Ectodermal cell (in vitro differentiated cells): Measurements from ENCODE around the gene MUC4.
"Not testable (repeated sequence)": the region's sequence is repeated elsewhere in the genome, so short reads cannot be mapped to it uniquely, and the experiment has no call there.

ENCODE experiments used
- H3K27ac ChIP-seq: 2 replicates; pipeline ENCODE4 v1.7.0; 2013; ENCODE audit warnings: mild to moderate bottlenecking, low read depth, low read length; ENCODE audit not compliant: insufficient read depth, poor library complexity, severe bottlenecking
- H3K27me3 ChIP-seq: 2 replicates; pipeline ENCODE4 v1.7.0; 2013; ENCODE audit warnings: mild to moderate bottlenecking, low read length; ENCODE audit not compliant: insufficient read depth, control insufficient read depth, poor library complexity, severe bottlenecking
- H3K36me3 ChIP-seq: one replicate; pipeline ENCODE4 v1.7.0; 2013; ENCODE audit warnings: low read length; ENCODE audit not compliant: control insufficient read depth, insufficient read depth
- H3K4me1 ChIP-seq: one replicate; pipeline ENCODE4 v1.7.0; 2013; ENCODE audit warnings: low read length; ENCODE audit not compliant: control insufficient read depth, insufficient read depth
- H3K4me3 ChIP-seq: 2 replicates; pipeline ENCODE4 v1.7.0; 2013; ENCODE audit warnings: low read depth, low read length, control low read depth; ENCODE audit not compliant: insufficient read depth
- H3K9me3 ChIP-seq: 2 replicates; pipeline ENCODE4 v1.7.0; 2013; ENCODE audit warnings: mild to moderate bottlenecking, low read length, moderate library complexity; ENCODE audit not compliant: control insufficient read depth
- WGBS, 2 experiments: methylation state at CpG; one replicate each; pipeline ENCODE4 v1.1.7; 2013; ENCODE audit warnings: missing lambda C conversion rate in 2 of 2; 5-methylcytosine and 5-hydroxymethylcytosine counted together

Gene MUC4

DNA sequence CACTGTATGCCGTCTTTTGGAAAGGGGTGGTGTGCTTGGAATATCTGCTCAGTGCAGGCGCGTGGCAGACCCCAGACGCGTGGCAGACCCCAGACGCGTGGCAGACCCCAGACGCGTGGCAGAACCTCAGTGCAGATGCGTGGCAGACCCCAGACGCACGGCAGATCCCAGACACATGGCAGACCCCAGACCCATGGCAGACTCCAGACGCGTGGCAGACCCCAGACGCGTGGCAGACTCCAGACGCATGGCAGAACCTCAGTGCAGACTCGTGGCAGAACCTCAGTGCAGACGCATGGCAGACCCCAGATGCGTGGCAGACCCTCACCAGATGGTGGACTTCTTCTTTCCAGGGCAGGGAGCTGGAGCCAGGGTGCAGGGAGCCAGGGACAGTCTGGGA is 637 bp upstream of the MUC4 start:
- no peak overlapping the region for H3K4me3 ChIP-seq
- no peaks in the 10 kb centered on the region for H3K36me3 ChIP-seq
- peaks cover 3% of the 10 kb centered on the region for H3K27me3 ChIP-seq
- peaks cover 25% of the 10 kb centered on the region for H3K4me1 ChIP-seq
- no peaks in the 10 kb centered on the region for H3K9me3 ChIP-seq
- WGBS, 2 experiments: 91 to 92% methylated on average over 20 of the region's 20 CpGs
- no peak overlapping the region for H3K27ac ChIP-seq

DNA sequence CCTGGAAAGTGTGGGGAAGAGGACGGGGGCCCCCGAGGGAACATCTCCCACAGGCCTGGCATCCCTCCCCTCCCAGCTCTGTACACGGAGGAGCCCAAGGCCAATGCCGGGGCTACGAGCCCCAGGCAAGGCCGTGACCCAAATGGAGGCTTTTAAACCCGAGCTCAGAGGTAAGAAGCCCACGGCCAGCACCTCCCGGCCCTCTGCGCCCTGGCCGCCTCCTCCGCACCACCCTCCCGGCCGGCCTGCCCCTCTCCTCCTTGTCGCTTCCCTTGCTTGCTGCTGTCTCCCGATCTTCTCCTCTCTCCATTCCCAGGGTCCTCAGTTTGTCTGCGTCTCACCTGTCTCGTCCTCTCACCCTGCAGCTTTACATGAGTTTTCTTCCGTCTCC is 1.3 kb downstream of the MUC4 start:
- no peaks in the 10 kb centered on the region for H3K9me3 ChIP-seq
- H3K4me3 ChIP-seq: no peak overlapping the region
- no peak overlapping the region for H3K27ac ChIP-seq
- peaks cover 3% of the 10 kb centered on the region for H3K27me3 ChIP-seq
- WGBS, 2 experiments: 77 to 78% methylated on average over 19 of the region's 19 CpGs
- H3K4me1 ChIP-seq: peaks cover 33% of the 10 kb centered on the region
- H3K36me3 ChIP-seq: no peaks in the 10 kb centered on the region

DNA sequence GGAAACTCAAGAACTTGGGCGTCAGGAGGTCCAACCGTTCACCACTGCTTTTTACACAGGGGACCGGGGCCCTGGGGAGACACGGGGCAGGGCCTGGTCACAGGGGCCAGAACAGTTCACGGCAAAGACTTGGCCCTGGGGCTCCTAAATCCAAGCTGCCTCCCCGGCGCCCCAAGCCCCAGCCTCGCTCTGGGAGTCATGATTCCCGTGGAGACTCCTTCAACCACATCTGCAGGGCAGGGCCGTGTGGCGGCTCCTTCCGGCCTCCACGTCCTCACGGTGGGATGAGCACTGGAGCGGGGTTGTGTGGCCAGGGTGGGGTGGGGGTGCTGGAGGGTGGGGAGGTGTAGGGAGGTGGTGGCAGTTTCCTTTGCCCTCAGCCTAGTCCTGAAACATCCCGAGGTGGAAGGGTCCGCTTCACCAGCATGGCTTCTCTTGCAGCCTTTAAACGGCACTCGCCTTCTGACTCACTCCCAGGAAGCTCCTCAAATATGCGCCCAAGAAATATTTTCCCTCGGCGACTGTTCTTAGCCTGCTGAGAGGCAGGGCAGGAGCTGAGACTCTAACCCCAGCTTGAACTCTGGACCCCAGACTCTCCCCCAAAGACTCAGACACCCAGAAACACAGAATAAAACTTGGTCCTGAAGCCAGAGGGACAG is 1.8 kb downstream of the MUC4 start:
- Histone ChIP-seq H3K4me3 (no peak overlapping the region), H3K27ac (no peak overlapping the region), H3K9me3 (no peaks in the 10 kb centered on the region), H3K4me1 (peaks cover 33% of the 10 kb centered on the region), H3K27me3 (peaks cover 3% of the 10 kb centered on the region), H3K36me3 (no peaks in the 10 kb centered on the region)
- 84 to 88% methylated on average over 22 of the region's 22 CpGs for WGBS, 2 experiments

DNA sequence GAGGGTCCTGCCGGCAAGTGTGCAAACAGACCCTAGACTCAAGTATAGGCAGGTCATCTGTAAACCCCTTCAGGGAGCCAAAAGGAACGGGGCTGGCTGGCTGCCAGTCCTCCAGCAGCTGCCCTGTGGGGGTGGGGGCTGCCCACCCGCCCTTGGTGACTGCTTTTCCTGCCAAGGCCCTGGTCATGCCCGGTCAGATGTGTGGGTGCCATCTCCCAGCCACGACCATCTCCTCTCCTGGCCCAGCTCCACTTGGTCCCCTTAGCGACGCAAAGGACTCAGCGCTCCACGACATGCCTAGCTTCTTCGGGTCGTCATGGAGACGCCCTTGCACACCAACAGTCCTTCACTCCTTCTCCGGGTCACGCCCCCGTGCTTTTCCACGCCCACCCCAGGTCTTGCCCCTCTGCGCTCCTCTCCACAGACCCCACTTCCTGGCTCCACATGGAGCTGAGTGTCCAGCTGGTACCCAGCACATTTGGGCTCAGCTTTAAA is 2.4 kb downstream of the MUC4 start:
- no peak overlapping the region for H3K4me3 ChIP-seq
- H3K4me1 ChIP-seq: peaks cover 33% of the 10 kb centered on the region
- H3K9me3 ChIP-seq: no peaks in the 10 kb centered on the region
- no peaks in the 10 kb centered on the region for H3K36me3 ChIP-seq
- no peak overlapping the region for H3K27ac ChIP-seq
- H3K27me3 ChIP-seq: no peaks in the 10 kb centered on the region
- WGBS, 2 experiments: 88 to 90% methylated on average over 17 of the region's 17 CpGs

DNA sequence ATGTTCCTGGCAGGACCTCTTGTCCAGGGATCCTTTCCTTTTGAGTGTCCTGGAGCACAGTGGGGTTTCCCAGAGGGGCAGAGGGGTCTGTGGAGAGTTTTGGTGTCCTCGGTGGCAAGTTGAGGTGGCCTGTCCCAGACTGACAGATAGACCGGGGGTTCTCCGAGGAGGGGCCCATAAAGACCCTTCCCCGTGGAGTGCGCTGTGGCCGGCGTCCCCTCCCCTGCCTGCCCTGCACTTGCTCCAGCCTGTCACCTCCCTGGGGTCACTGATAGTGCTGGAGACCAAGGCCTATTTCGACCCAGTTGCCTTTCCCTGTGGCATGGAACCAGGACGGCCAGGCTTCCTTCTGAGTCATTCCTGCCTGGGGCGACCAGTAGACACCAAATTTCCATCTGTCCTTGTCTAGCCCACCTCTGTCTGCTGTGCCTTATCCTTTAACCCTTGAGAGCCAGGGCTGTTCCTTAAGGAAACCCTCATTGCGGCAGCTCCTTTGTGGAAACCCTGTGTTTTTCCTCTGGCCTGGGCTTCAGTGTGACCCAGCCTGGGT is 2.9 kb downstream of the MUC4 start:
- Histone ChIP-seq H3K9me3 (no peaks in the 10 kb centered on the region), H3K27ac (no peak overlapping the region), H3K4me3 (no peak overlapping the region), H3K4me1 (peaks cover 33% of the 10 kb centered on the region), H3K36me3 (no peaks in the 10 kb centered on the region), H3K27me3 (no peaks in the 10 kb centered on the region)
- WGBS, 2 experiments: 81 to 82% methylated on average over 11 of the region's 11 CpGs

DNA sequence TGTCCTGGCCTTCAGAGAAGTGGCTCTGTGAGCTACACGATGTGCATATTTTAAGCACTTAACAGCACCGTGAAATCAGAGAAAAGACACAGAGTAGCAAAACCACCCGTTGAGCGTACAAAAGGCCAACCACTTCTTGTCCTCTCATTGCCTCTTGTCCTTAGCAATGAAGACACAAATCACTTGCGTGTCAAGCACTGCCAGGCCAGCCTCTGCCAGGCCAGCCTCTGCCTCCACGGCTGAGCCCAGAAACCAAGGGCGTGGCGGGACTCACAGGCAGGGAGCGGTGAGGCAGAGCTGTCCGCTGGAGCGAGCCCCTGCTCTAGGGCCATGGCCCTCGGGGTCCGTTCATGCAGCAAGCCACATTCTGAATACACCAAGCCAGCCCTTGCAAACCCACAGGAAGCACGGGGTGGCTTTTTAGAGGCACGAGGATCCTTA is 4.0 kb downstream of the MUC4 start:
- Histone ChIP-seq H3K27ac (no peak overlapping the region), H3K4me1 (peaks cover 33% of the 10 kb centered on the region), H3K27me3 (no peaks in the 10 kb centered on the region), H3K9me3 (no peaks in the 10 kb centered on the region), H3K36me3 (no peaks in the 10 kb centered on the region), H3K4me3 (no peak overlapping the region)
- 85 to 88% methylated on average over 15 of the region's 15 CpGs for WGBS, 2 experiments

DNA sequence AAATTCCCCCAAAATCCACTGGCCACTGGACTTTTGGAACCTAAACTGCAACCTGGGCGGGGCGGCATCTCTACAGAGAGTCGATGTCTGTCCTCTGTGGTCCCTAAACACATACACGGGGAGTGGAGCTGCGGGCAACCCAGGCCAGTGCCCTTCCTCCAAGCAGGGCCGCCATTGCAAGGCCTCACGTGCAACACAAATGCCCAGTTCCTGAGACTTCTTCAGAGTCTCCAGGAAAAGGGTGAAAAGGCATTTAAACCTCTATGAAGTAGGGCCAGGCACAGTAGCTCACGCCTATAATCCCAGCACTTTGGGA is 4.9 kb downstream of the MUC4 start:
- no peaks in the 10 kb centered on the region for H3K27me3 ChIP-seq
- H3K4me3 ChIP-seq: no peak overlapping the region
- WGBS, 2 experiments: 92 to 94% methylated on average over 8 of the region's 8 CpGs

DNA sequence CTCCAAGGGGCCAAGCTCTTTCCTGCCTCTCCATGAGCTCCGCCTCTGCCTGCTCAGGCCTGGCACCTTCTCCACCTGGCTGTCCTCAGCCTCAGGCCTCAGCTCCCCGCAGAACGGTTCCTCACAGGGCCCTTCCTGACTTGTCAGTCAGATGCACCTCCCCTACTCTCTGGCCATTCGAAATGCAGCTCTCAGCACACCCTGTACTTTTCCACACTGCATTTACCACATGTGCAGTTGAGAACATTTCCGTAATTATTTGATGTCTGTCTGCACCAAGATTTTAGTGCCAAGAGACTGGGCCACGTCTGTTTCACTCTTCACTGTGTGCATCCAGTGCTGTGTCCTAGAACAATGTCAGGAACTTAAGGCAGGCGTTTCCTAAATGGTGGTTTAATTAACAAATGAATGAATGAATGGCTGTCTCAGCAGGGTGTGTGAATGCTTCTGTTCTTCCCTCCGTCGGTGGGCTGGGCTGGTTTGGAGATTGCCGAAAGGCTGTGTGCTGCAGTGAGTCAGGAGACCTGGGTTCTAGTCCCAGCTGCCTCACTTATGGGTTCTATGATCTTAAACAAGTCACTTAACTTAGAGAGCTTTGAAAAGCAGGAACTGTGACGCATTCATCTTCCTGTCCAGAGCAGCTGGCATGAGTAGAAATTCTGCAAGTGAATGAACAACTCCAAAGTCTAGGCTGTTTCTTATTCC is 5.4 kb downstream of the MUC4 start:
- H3K4me1 ChIP-seq: peaks cover 32% of the 10 kb centered on the region
- H3K36me3 ChIP-seq: no peaks in the 10 kb centered on the region
- 16 to 19% methylated on average over 11 of the region's 11 CpGs for WGBS, 2 experiments
- H3K27me3 ChIP-seq: no peaks in the 10 kb centered on the region
- H3K27ac ChIP-seq: no peak overlapping the region
- H3K9me3 ChIP-seq: no peaks in the 10 kb centered on the region
- no peak overlapping the region for H3K4me3 ChIP-seq

More for the DNA sequence above, 4.9 kb downstream of the MUC4 start:
- no peaks in the 10 kb centered on the region for H3K9me3 ChIP-seq
- no peaks in the 10 kb centered on the region for H3K36me3 ChIP-seq
- H3K27ac ChIP-seq: no peak overlapping the region
- H3K4me1 ChIP-seq: peaks cover 37% of the 10 kb centered on the region

DNA sequence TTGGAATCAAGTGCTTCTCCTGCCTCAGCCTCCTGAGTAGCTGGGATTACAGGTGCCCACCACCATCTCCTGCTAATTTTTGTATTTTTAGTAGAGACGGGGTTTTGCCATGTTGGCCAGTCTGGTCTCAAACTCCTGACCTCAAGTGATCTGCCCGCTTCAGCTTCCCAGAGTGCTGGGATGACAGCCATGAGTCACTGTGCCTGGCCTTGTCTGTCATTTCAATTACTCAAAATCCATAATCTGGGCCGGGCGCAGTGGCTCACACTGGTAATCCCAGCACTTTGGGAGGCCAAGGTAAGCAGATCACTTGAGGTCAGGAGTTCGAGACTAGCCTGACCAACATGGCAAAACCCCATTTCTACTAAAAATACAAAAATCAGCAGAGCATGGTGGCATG is 6.1 kb downstream of the MUC4 start:
- not testable (repeated sequence) for H3K36me3 ChIP-seq, H3K27me3 ChIP-seq, H3K4me3 ChIP-seq, H3K27ac ChIP-seq, H3K9me3 ChIP-seq
- WGBS, 2 experiments: 87 to 92% methylated on average over 5 of the region's 5 CpGs
- peaks cover 31% of the 10 kb centered on the region for H3K4me1 ChIP-seq

DNA sequence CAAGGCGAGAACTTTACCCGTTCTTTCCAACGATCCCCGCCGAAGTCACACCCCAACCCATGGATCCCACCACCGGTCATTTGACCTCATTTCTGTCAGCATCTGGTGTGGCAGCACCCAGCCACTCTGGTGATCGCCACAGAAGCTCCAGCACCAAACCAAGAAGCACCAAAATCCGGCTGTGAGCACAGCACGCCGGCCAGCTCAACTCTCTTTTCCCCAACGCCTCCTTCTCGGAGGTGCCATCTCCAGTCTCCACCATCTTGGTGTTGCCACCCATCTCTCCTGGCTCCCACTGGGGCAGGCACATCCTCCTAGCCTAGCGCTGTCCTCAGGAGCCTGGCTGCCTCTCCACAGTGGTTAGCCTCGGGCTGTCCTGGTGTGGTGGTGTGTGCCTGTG is 6.5 kb downstream of the MUC4 start:
- H3K4me1 ChIP-seq: peaks cover 31% of the 10 kb centered on the region
- no peak overlapping the region for H3K27ac ChIP-seq
- H3K36me3 ChIP-seq: no peaks in the 10 kb centered on the region
- H3K27me3 ChIP-seq: no peaks in the 10 kb centered on the region
- H3K4me3 ChIP-seq: no peak overlapping the region
- 95 to 96% methylated on average over 14 of the region's 14 CpGs for WGBS, 2 experiments
- no peaks in the 10 kb centered on the region for H3K9me3 ChIP-seq
